Measurements from ENCODE around the gene NF1.
"Not testable (repeated sequence)": the region's sequence is repeated elsewhere in the genome, so short reads cannot be mapped to it uniquely, and the experiment has no call there.

Gene NF1, protein sequence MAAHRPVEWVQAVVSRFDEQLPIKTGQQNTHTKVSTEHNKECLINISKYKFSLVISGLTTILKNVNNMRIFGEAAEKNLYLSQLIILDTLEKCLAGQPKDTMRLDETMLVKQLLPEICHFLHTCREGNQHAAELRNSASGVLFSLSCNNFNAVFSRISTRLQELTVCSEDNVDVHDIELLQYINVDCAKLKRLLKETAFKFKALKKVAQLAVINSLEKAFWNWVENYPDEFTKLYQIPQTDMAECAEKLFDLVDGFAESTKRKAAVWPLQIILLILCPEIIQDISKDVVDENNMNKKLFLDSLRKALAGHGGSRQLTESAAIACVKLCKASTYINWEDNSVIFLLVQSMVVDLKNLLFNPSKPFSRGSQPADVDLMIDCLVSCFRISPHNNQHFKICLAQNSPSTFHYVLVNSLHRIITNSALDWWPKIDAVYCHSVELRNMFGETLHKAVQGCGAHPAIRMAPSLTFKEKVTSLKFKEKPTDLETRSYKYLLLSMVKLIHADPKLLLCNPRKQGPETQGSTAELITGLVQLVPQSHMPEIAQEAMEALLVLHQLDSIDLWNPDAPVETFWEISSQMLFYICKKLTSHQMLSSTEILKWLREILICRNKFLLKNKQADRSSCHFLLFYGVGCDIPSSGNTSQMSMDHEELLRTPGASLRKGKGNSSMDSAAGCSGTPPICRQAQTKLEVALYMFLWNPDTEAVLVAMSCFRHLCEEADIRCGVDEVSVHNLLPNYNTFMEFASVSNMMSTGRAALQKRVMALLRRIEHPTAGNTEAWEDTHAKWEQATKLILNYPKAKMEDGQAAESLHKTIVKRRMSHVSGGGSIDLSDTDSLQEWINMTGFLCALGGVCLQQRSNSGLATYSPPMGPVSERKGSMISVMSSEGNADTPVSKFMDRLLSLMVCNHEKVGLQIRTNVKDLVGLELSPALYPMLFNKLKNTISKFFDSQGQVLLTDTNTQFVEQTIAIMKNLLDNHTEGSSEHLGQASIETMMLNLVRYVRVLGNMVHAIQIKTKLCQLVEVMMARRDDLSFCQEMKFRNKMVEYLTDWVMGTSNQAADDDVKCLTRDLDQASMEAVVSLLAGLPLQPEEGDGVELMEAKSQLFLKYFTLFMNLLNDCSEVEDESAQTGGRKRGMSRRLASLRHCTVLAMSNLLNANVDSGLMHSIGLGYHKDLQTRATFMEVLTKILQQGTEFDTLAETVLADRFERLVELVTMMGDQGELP (N-terminal part only)

DNA sequence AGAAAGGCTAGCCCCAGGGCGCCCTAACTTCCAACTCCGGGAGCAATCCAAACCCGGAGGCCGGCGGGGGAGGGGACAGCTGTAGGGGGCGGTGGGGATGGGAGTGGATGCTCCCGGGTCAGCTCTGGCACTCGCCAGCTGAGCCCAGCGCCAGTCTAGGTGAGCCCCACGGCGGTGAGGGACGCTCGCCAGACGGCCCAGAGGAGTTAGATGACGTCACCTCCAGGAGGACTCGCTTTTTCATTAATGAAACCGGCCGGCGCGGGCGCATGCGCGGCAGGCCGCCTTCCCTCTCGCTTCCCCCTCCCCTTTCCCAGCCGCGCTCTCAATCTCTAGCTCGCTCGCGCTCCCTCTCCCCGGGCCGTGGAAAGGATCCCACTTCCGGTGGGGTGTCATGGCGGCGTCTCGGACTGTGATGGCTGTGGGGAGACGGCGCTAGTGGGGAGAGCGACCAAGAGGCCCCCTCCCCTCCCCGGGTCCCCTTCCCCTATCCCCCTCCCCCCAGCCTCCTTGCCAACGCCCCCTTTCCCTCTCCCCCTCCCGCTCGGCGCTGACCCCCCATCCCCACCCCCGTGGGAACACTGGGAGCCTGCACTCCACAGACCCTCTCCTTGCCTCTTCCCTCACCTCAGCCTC is at the start of gene NF1:
Gene NF1, plus strand, starts transcription at position 378 of the 636 bp plus-strand sequence. CDS start 333 bp downstream, outside the sequence.
- 0 out of 2 replicates have a peak, but pooled peaks cover under 1% of the 10 kb centered on the region for H3K79me2 ChIP-seq (ENCODE audit: insufficient read depth, low read length)
- no peaks in the 10 kb centered on the region for H3K9me2 ChIP-seq (ENCODE audit: low read depth, low read length)
- peaks cover 21% of the 10 kb centered on the region for H3K4me1 ChIP-seq (ENCODE audit: insufficient read depth, low read length, severe bottlenecking)
- no peaks in the 10 kb centered on the region for H3K9me3 ChIP-seq (ENCODE audit: low read length)
- no peak for TF ChIP-seq EZH2 (IDR thresholded peaks at IDR 0.05; ENCODE audit: borderline replicate concordance, low read length)
- no peak for TF ChIP-seq CTCF (IDR thresholded peaks at IDR 0.05; ENCODE audit: low read length)
- H3K4me3 ChIP-seq (ENCODE audit: low read depth, low read length, poor library complexity, severe bottlenecking), result peak within 1 kb of the TSS; percentile 83
- H3K4me2 ChIP-seq (ENCODE audit: low read length), result peak within 1 kb of the TSS; percentile 91
- no peaks in the 10 kb centered on the region for H3F3A ChIP-seq (ENCODE audit: insufficient read depth, low read length)
- H4K20me1 ChIP-seq (ENCODE audit: insufficient read depth, low read length), result no peaks in the 10 kb centered on the region
- no peaks in the 10 kb centered on the region for H3K36me3 ChIP-seq (ENCODE audit: insufficient read depth, low read length)
- peak within 1 kb of the TSS; percentile 85 for H3K9ac ChIP-seq (ENCODE audit: low read length)
- H3K27ac ChIP-seq (ENCODE audit: low read depth, low read length, poor library complexity, severe bottlenecking), result peak within 1 kb of the TSS; percentile 42
- peak within 1 kb of the TSS; percentile 72; the same call in 1 of the 2 replicates for H2AFZ ChIP-seq (ENCODE audit: low read length)
- no peaks in the 10 kb centered on the region for H3K27me3 ChIP-seq (ENCODE audit: insufficient read depth, low read length)

GRCh38 chr17:31046856-31047425 is 47.8 kb upstream of the NF1 start:
- not testable (repeated sequence) for H2AFZ ChIP-seq (ENCODE audit: low read length); H4K20me1 ChIP-seq (ENCODE audit: insufficient read depth, low read length); H3K9me2 ChIP-seq (ENCODE audit: low read depth, low read length)

GRCh38 chr17:31048142-31048541 is 46.6 kb upstream of the NF1 start:
- no peaks in the 10 kb centered on the region for H3K79me2 ChIP-seq (ENCODE audit: insufficient read depth, low read length)
- no peak overlapping the region for H3K9ac ChIP-seq (ENCODE audit: low read length)
- no peak overlapping the region for H3K27ac ChIP-seq (ENCODE audit: low read depth, low read length, poor library complexity, severe bottlenecking)
- no peaks in the 10 kb centered on the region for H3K9me2 ChIP-seq (ENCODE audit: low read depth, low read length)
- H3K36me3 ChIP-seq (ENCODE audit: insufficient read depth, low read length), result no peaks in the 10 kb centered on the region
- H2AFZ ChIP-seq (ENCODE audit: low read length), result no peak overlapping the region
- no peaks in the 10 kb centered on the region for H3K4me1 ChIP-seq (ENCODE audit: insufficient read depth, low read length, severe bottlenecking)
- H3K9me3 ChIP-seq (ENCODE audit: low read length), result no peaks in the 10 kb centered on the region
- TF ChIP-seq CTCF (IDR thresholded peaks at IDR 0.05; ENCODE audit: low read length) (no peak), EZH2 (IDR thresholded peaks at IDR 0.05; ENCODE audit: borderline replicate concordance, low read length) (no peak)
- H4K20me1 ChIP-seq (ENCODE audit: insufficient read depth, low read length), result no peaks in the 10 kb centered on the region
- no peak overlapping the region for H3K4me2 ChIP-seq (ENCODE audit: low read length)
- H3K4me3 ChIP-seq (ENCODE audit: low read depth, low read length, poor library complexity, severe bottlenecking), result no peak overlapping the region
- H3K27me3 ChIP-seq (ENCODE audit: insufficient read depth, low read length), result no peaks in the 10 kb centered on the region
- no peaks in the 10 kb centered on the region for H3F3A ChIP-seq (ENCODE audit: insufficient read depth, low read length)

More at GRCh38 chr17:31046856-31047425, 47.8 kb upstream of the NF1 start:
- H3K4me2 ChIP-seq (ENCODE audit: low read length); H3K27ac ChIP-seq (ENCODE audit: low read depth, low read length, poor library complexity, severe bottlenecking); H3K36me3 ChIP-seq (ENCODE audit: insufficient read depth, low read length); H3K9me3 ChIP-seq (ENCODE audit: low read length); H3K4me1 ChIP-seq (ENCODE audit: insufficient read depth, low read length, severe bottlenecking); H3K4me3 ChIP-seq (ENCODE audit: low read depth, low read length, poor library complexity, severe bottlenecking); H3K79me2 ChIP-seq (ENCODE audit: insufficient read depth, low read length); H3K27me3 ChIP-seq (ENCODE audit: insufficient read depth, low read length); H3K9ac ChIP-seq (ENCODE audit: low read length); H3F3A ChIP-seq (ENCODE audit: insufficient read depth, low read length): not testable (repeated sequence)
